ENCODE measurements around the gene TICRR. TPM values are rescaled to one million over a fixed set of nuclear protein-coding genes. Genes with fewer than 3 reads are reported as not detected.

Gene TICRR, protein sequence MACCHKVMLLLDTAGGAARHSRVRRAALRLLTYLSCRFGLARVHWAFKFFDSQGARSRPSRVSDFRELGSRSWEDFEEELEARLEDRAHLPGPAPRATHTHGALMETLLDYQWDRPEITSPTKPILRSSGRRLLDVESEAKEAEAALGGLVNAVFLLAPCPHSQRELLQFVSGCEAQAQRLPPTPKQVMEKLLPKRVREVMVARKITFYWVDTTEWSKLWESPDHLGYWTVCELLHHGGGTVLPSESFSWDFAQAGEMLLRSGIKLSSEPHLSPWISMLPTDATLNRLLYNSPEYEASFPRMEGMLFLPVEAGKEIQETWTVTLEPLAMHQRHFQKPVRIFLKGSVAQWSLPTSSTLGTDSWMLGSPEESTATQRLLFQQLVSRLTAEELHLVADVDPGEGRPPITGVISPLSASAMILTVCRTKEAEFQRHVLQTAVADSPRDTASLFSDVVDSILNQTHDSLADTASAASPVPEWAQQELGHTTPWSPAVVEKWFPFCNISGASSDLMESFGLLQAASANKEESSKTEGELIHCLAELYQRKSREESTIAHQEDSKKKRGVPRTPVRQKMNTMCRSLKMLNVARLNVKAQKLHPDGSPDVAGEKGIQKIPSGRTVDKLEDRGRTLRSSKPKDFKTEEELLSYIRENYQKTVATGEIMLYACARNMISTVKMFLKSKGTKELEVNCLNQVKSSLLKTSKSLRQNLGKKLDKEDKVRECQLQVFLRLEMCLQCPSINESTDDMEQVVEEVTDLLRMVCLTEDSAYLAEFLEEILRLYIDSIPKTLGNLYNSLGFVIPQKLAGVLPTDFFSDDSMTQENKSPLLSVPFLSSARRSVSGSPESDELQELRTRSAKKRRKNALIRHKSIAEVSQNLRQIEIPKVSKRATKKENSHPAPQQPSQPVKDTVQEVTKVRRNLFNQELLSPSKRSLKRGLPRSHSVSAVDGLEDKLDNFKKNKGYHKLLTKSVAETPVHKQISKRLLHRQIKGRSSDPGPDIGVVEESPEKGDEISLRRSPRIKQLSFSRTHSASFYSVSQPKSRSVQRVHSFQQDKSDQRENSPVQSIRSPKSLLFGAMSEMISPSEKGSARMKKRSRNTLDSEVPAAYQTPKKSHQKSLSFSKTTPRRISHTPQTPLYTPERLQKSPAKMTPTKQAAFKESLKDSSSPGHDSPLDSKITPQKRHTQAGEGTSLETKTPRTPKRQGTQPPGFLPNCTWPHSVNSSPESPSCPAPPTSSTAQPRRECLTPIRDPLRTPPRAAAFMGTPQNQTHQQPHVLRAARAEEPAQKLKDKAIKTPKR (N-terminal part only)
- total RNA-seq (2012; rRNA removed) (3.0 and 3.3 TPM in 2 replicates), polyA plus RNA-seq (2012; rRNA removed) (4.0 and 4.2 TPM in 2 replicates), Bru-seq, nascent RNA (percentile 47 among the genes with signal in this experiment), BruChase-seq, experiment 1, labeled RNA remaining after a 6-hour chase (percentile 39 among the genes with signal in this experiment), BruChase-seq, experiment 2, labeled RNA remaining after a 2-hour chase (percentile 39 among the genes with signal in this experiment)
- 1.3 and 1.5 TPM in 2 replicates for polyA plus RNA-seq (2012; cell fraction: cytosol; rRNA removed)
- 7.8 and 9.4 TPM in 2 replicates for polyA plus RNA-seq (2012; cell fraction: nucleus; rRNA removed; ENCODE audit: low replicate concordance)
- long read RNA-seq, partial matches to known transcripts: 1 of 1 reads
- long read RNA-seq, other reads (novel, unspliced or antisense): 0 of 1 reads

DNA sequence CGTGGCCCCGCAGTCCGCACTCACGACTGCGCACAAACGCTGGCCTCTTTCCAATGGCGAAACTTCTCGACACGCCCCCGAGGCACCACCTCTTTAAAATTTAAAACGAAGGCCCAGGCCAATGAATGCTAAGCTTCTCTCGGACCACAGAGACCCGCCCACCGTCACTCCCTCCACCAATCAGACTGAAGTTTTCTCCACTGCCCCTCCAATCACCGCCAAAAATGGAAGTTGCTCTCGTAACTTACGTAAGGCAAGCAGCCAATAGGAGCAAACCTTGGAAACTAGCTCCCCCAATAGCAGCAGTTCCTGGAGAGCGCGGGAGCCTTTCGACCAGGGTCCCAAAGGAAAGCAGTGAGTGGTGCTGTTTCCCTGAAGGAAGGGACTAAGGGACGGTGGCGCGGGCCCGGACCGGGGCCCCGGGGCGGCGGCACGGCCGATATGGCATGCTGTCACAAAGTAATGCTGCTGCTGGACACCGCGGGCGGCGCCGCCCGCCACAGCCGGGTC lies at the start of gene TICRR:
TSS of gene TICRR (plus strand) at position 324 of the 510 bp plus-strand sequence. CDS start at position 442, 118 bp downstream.
- peak within 1 kb of the TSS; percentile 92 for H2AK9ac ChIP-seq (replicated peaks; ENCODE audit: low read depth, low read length, poor library complexity)
- no TSS peak for BruUV-seq (replicated peaks)
- POLR2A ChIA-PET (ENCODE audit: unreplicated experiment): interaction anchor here (0.6 kb wide), 2 partner anchors 510 to 728 kb away, joined by 3 to 6 read pairs; no protein-coding TSS in a partner anchor
- H3K27me3 ChIP-seq (ENCODE audit: control insufficient read depth, insufficient read depth, low read length): peaks cover 6% of the 10 kb centered on the region
- H2BK15ac ChIP-seq (ENCODE audit: low read depth, low read length): no peak within 1 kb of the TSS
- peak within 1 kb of the TSS; percentile 70 for H3K23ac ChIP-seq (ENCODE audit: low read depth, low read length)
- CTCF ChIA-PET: interaction anchor here (0.6 kb wide), 1 partner anchor 18 kb away, joined by 3 read pairs; no protein-coding TSS in a partner anchor
- ATAC-seq (ENCODE audit: low read depth) (peak; percentile 97), DNase-seq (peak; percentile 100)
- peak within 1 kb of the TSS; percentile 12 to 71; a peak in 2 of 4 replicates for H4K8ac ChIP-seq (ENCODE audit: low read depth in 2 of 2, low read length in 2 of 2)
- H3K4ac ChIP-seq (ENCODE audit: low read depth, low read length): no peak within 1 kb of the TSS; the same call in 1 of the 2 replicates
- no peak within 1 kb of the TSS for H4K91ac ChIP-seq (ENCODE audit: insufficient read depth, low read depth, low read length)
- peaks cover 3% of the 10 kb centered on the region; the same call in 1 of the 2 replicates for H3K4me1 ChIP-seq (ENCODE audit: control insufficient read depth, insufficient read depth, low read length)
- H2AFZ ChIP-seq (replicated peaks; ENCODE audit: low read length, poor library complexity): peak within 1 kb of the TSS; percentile 91
- H2BK5ac ChIP-seq (ENCODE audit: low read depth, low read length, poor library complexity, severe bottlenecking): no peak within 1 kb of the TSS
- peaks cover 19 to 36% of the 10 kb centered on the region in 2 experiments for H3K79me1 ChIP-seq (ENCODE audit: low read depth in 1 of 2, low read length in 2 of 2)
- H2AK5ac ChIP-seq (ENCODE audit: low read depth, low read length): peak within 1 kb of the TSS; percentile 44; the same call in 1 of the 2 replicates
- peak within 1 kb of the TSS; percentile 97 for H3K4me2 ChIP-seq (ENCODE audit: low read depth, low read length)
- in situ Hi-C loops (cut with MboI; ENCODE audit: low sequenced_read_pairs) (no loop called here), intact Hi-C loops (cut with micrococcal nuclease) (no loop called here), dilution Hi-C loops (cut with HindIII; ENCODE audit: low sequenced_read_pairs, unreplicated experiment) (no loop called here)
- no peak within 1 kb of the TSS for H2BK20ac ChIP-seq (ENCODE audit: low read depth, low read length)
- H3K9me3 ChIP-seq (ENCODE audit: control insufficient read depth, insufficient read depth, low read length): no peaks in the 10 kb centered on the region
- peaks cover 3% of the 10 kb centered on the region; the same call in 1 of the 2 replicates for H4K20me1 ChIP-seq (ENCODE audit: insufficient read depth, low read length)
- H2BK120ac ChIP-seq (ENCODE audit: low read depth, low read length): no peak within 1 kb of the TSS
- no peaks in the 10 kb centered on the region for H3K9me1 ChIP-seq (ENCODE audit: insufficient read depth, low read length)
- peak within 1 kb of the TSS; percentile 38 for H3K56ac ChIP-seq (ENCODE audit: extremely low read depth, insufficient read depth, low read length)
- H3K18ac ChIP-seq (ENCODE audit: low read depth, low read length): no peak within 1 kb of the TSS
- no peak within 1 kb of the TSS for H4K5ac ChIP-seq (ENCODE audit: low read depth, low read length)
- peak within 1 kb of the TSS; percentile 50 for H3K4me3 ChIP-seq (ENCODE audit: insufficient read depth, low read depth, low read length)
- 1% methylated on average over 17 of the region's 37 CpGs; no CpG with 5 or more reads in 1 of the 2 experiments for WGBS, 2 experiments (ENCODE audit: extremely low coverage in 2 of 2, insufficient read length in 1 of 2)
- H3K14ac ChIP-seq (replicated peaks; ENCODE audit: low read depth, low read length): peak within 1 kb of the TSS; percentile 54; the same call in 1 of the 2 replicates
- TF ChIP-seq CEBPB (IDR thresholded peaks at IDR 0.05; ENCODE audit: low read depth, low read length) (peak; percentile 62), BHLHE40 (IDR thresholded peaks at IDR 0.05; ENCODE audit: low read depth, low read length) (no peak), MXI1 (IDR thresholded peaks at IDR 0.05; ENCODE audit: borderline replicate concordance, low read depth, low read length) (peak; percentile 58), POLR2A (IDR thresholded peaks at IDR 0.05; ENCODE audit: low read depth, low read length) (no peak; the same call in 1 of the 2 replicates), RFX5 (IDR thresholded peaks at IDR 0.05; ENCODE audit: low read depth, low read length) (peak; percentile 65), FOS (IDR thresholded peaks at IDR 0.05; ENCODE audit: low read depth, low read length) (peak; percentile 69; the same call in 1 of the 2 replicates)
- H3K27ac ChIP-seq (ENCODE audit: insufficient read depth, low read length): peak within 1 kb of the TSS; percentile 67
- no peaks in the 10 kb centered on the region for H3K36me3 ChIP-seq (ENCODE audit: control insufficient read depth, insufficient read depth, low read length)
- H3K9ac ChIP-seq (ENCODE audit: low read depth, low read length): peak within 1 kb of the TSS; percentile 93
